ENCODE data around the gene TENM4.
"Not testable (repeated sequence)": the region's sequence is repeated elsewhere in the genome, so short reads cannot be mapped to it uniquely, and the experiment has no call there.

Gene TENM4

GRCh38 chr11:78827291-78827690 is 613.5 kb downstream of the TENM4 start:
- not testable (repeated sequence) for DNase-seq (ENCODE audit: low read depth in 1 of 2, low spot score in 1 of 2)

GRCh38 chr11:78825591-78826020 is 615.2 kb downstream of the TENM4 start:
- no peak for DNase-seq (ENCODE audit: low read depth in 1 of 2, low spot score in 1 of 2)

GRCh38 chr11:78823588-78823987 is 617.2 kb downstream of the TENM4 start:
- DNase-seq (ENCODE audit: low read depth in 1 of 2, low spot score in 1 of 2), result no peak

GRCh38 chr11:78822931-78823423 is 617.9 kb downstream of the TENM4 start:
- no peak for DNase-seq (ENCODE audit: low read depth in 1 of 2, low spot score in 1 of 2)

GRCh38 chr11:78821371-78822306 is 619.2 kb downstream of the TENM4 start:
- DNase-seq (ENCODE audit: low read depth in 1 of 2, low spot score in 1 of 2), result no peak

- no peak for DNase-seq (ENCODE audit: low read depth in 1 of 2, low spot score in 1 of 2)
Observed at GRCh38 chr11:78820741-78821140, 620.1 kb downstream of the TENM4 start.

- no peak for DNase-seq (ENCODE audit: low read depth in 1 of 2, low spot score in 1 of 2)
Observed at GRCh38 chr11:78818201-78818600, 622.6 kb downstream of the TENM4 start.

GRCh38 chr11:78815831-78816230 is 625.0 kb downstream of the TENM4 start:
- DNase-seq (ENCODE audit: low read depth in 1 of 2, low spot score in 1 of 2), result no peak

- no peak for DNase-seq (ENCODE audit: low read depth in 1 of 2, low spot score in 1 of 2)
Observed at GRCh38 chr11:78812513-78813293, 628.1 kb downstream of the TENM4 start.

GRCh38 chr11:78810559-78811009 is 630.2 kb downstream of the TENM4 start:
- DNase-seq (ENCODE audit: low read depth in 1 of 2, low spot score in 1 of 2), result no peak

- no peak for DNase-seq (ENCODE audit: low read depth in 1 of 2, low spot score in 1 of 2)
Observed at GRCh38 chr11:78809931-78810541, 630.8 kb downstream of the TENM4 start.

- DNase-seq (ENCODE audit: low read depth in 1 of 2, low spot score in 1 of 2), result no peak
Observed at GRCh38 chr11:78808923-78809322, 631.9 kb downstream of the TENM4 start.

GRCh38 chr11:78807351-78807750 is 633.5 kb downstream of the TENM4 start:
- DNase-seq (ENCODE audit: low read depth in 1 of 2, low spot score in 1 of 2), result no peak

- DNase-seq (ENCODE audit: low read depth in 1 of 2, low spot score in 1 of 2), result no peak
Observed at GRCh38 chr11:78806214-78807004, 634.4 kb downstream of the TENM4 start.

GRCh38 chr11:78804991-78805390 is 635.8 kb downstream of the TENM4 start:
- DNase-seq (ENCODE audit: low read depth in 1 of 2, low spot score in 1 of 2), result no peak

- DNase-seq (ENCODE audit: low read depth in 1 of 2, low spot score in 1 of 2), result no peak
Observed at GRCh38 chr11:78803995-78804394, 636.8 kb downstream of the TENM4 start.

- no peak for DNase-seq (ENCODE audit: low read depth in 1 of 2, low spot score in 1 of 2)
Observed at GRCh38 chr11:78802058-78802761, 638.6 kb downstream of the TENM4 start.

- DNase-seq (ENCODE audit: low read depth in 1 of 2, low spot score in 1 of 2), result no peak
Observed at GRCh38 chr11:78801161-78801884, 639.5 kb downstream of the TENM4 start.

- no peak for DNase-seq (ENCODE audit: low read depth in 1 of 2, low spot score in 1 of 2)
Observed at GRCh38 chr11:78800756-78801155, 640.1 kb downstream of the TENM4 start.

All from activated CD4-positive, alpha-beta T cell treated with anti-CD3 and anti-CD28 coated beads, Interleukin-2, amount 50 U/mL, for 24 hours (primary cell).